ENCODE measurements around the gene NSUN6.
"Not testable (repeated sequence)": the region's sequence is repeated elsewhere in the genome, so short reads cannot be mapped to it uniquely, and the experiment has no call there.

The NSUN6 gene

GRCh38 chr10:18607503-18608378 is 43.6 kb downstream of the NSUN6 start:
- DNase-seq = peak; percentile 8

GRCh38 chr10:18606051-18606695 is 45.2 kb downstream of the NSUN6 start:
- no peak for DNase-seq

DNA sequence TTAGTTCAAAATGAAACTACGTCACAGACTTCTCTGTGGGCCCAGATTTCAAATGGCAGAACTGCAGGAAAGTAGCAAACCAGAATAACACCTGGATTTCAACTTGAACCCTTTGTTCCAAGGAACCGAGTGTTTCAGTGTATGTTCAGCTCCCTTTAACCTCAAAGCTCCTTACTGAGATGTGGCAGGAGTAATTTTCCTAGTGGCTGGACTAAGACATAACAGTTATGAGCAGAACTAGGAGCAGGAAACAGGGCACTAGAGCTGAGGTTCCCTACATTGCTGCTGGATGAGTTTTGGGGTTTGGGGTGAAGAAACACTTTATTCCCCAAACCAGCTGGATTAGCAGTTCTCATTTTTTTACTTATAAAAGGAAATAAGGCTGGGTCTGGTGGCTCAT is 50.1 kb downstream of the NSUN6 start:
- no peak for DNase-seq

GRCh38 chr10:18599392-18599791 is 52.0 kb downstream of the NSUN6 start:
- no peak for DNase-seq

- no peak for DNase-seq
Measured at GRCh38 chr10:18594574-18595156, 56.7 kb downstream of the NSUN6 start.

DNA sequence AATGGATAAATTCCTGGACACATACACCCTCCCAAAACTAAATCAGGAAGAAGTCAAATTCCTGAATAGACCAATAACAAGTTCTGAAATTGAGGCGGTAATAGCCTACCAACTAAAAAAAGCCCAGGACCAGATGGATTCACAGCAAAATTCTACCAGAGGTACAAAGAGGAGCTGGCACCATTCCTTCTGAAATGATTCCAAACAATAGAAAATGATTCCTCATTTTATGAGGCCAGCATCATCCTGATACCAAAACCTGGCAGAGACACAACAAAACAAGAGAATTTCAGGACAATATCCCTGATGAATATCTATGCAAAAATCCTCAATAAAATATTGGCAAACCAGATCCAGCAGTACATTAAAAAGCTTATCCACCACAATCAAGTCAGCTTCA is 60.2 kb downstream of the NSUN6 start:
- DNase-seq = not testable (repeated sequence)

GRCh38 chr10:18586637-18587036 is 64.8 kb downstream of the NSUN6 start:
- not testable (repeated sequence) for DNase-seq

- DNase-seq = no peak
Measured at GRCh38 chr10:18583575-18584270, 67.7 kb downstream of the NSUN6 start.

DNA sequence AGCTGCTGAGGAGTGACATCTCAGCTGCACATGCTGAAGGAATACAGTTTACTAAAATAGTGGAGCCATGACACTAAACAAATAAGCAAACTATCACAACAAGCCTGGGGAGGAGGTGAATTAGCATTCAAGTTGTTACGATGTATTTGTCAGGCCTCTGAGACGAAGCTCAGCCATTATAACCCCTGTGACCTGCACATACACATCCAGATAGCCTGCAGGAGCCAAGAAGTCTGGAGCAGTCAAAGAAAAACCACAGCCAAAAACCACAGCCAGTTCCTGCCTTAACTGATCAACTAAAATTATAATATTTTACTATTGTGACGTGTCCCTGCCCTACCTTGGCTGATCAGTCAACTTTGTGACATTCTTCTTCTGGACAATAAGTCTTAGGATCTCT is 68.6 kb downstream of the NSUN6 start:
- peak; percentile 35 for DNase-seq

DNA sequence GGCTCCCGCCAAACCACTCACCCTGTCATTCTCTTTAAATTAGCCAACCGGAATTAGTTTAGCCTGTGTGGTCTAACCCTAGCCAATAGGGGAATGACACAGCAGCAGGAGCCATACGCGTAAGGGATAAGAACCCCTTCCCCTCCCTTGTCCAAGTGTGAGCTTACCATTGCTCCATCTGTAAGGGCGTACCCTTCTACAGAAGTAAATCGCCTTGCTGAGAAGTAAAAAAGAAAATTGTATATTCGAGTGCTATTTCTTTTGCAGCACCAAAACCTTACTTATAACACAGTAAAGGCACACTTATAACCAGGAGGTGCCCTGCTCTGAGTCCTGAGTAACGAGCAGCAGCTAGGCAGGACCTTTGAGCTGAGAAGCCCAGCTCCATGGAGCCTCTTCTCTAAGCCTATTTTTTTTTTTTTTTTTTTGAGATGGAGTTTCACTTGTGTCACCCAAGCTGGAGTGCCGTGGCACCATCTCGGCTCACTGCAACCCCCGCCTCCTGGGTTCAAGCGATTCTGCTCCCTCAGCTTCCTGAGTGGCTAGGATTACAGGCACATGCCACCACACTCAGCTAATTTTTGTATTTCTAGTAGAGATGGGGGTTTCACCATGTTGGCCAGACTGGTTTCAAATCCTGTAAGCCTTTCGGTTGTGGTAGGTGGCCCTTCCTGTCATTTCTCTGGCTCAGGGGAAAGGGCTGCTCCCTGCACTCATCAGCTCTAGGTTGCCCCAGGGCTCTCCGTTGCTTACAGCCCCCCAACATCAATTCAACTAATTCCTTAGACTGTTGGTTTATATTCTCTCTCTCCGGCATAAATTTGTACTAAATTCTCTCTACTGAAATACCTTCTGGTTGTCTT is 73.3 kb downstream of the NSUN6 start:
- peak; percentile 13 for DNase-seq

DNA sequence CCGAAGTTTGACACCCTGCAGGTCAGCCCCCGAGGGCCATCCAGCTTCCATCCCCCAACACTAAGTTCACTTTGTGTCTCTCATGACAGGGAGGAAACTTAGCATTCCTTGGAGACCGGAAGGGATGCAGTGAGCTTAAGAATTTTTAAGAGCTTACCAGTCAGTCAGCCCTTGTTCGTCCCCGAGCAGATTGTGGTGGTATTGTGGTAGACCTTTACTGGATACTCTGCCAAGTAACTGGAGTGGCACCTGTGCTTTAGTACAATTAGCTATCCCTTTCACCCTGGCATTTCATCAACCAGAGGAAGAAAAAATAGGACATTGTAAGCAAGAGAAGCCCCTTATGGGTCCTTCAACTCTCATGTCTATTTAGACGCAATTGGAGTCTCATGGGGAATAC is 74.8 kb downstream of the NSUN6 start:
- DNase-seq = no peak

GRCh38 chr10:18572959-18573561 is 78.3 kb downstream of the NSUN6 start:
- no peak for DNase-seq

DNA sequence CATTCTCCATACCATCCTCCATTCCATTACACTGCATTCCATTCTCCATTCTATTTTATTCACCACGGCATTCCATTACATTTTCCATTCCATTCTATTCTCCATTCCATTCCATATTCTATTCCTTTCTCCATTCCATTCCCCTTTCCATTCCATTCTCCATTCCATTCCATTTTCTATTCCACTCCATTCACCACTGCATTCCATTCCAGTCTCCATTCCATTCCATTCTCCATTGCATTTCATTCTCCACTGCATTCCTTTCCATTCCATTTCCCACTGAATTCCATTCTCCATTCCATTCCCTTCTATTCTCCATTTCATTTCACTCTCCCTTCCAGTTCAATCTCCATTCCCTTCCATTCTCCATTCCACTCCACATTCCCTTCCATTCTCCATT is 79.6 kb downstream of the NSUN6 start:
- DNase-seq = no peak

GRCh38 chr10:18571076-18571475 is 80.3 kb downstream of the NSUN6 start:
- no peak for DNase-seq

DNA sequence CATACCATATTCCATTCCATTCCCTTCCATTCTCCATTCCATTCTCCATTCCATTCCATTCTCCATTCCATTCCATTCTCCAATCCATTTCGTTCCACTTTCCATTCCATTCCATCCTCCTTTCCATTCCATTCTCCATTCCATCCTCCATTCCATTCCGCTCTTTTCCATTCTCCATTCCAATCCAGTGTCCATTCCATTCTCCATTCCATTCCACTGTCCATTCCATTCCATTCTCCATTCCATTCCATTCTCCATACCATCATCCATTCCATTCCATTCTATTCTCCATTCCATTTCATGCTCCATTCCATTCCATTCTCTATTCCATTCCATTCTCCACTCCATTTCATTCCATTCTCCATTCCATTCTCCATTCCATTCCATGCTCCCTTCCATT is 81.0 kb downstream of the NSUN6 start:
- not testable (repeated sequence) for DNase-seq

- no peak for DNase-seq
Measured at GRCh38 chr10:18567343-18567856, 84.0 kb downstream of the NSUN6 start.

DNA sequence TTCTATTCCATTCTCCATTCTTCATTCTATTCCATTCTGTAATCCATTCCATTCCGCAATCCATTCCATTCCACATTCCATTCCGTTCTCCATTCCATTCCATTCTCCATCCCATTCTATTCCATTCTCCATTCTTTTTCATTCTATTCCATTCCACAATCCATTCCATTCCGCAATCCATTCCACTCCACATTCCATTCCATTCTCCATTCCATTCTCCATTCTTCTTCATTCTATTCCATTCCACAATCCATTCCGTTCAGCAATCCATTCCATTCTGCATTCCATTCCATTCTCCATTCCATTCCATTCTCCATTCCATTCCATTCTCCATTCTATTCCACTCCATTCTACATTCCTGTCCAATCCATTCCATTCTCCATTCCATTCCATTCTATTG is 85.2 kb downstream of the NSUN6 start:
- no peak for DNase-seq

DNA sequence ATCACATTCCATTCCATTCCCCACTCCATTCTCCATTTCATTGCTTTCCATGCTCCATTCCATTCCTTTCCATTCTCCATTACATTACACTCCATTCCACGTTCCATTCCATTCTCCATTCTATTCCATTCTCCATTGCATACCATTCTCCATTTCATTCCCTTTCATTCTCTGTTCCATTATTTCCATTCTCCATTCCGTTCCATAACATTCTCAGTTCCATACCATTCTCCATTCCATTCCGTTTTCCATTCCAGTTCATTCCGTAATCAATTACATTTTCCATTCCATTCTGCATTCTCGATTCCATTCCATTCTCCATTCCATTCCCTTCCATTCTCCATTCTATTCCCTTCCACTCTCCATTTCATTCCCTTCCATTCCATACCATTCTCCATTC is 86.4 kb downstream of the NSUN6 start:
- no peak for DNase-seq

GRCh38 chr10:18563003-18563726 is 88.2 kb downstream of the NSUN6 start:
- DNase-seq = no peak

- DNase-seq = no peak
Measured at GRCh38 chr10:18561861-18562551, 89.4 kb downstream of the NSUN6 start.
